AG08395 (cell line): ENCODE results near the gene EPHA8.

Source experiments
- DNase-seq: peaks from one replicate; pipeline ENCODE4 v3.0.0; 2012; ENCODE audit warnings: mixed read lengths, low spot score

The EPHA8 gene

DNA sequence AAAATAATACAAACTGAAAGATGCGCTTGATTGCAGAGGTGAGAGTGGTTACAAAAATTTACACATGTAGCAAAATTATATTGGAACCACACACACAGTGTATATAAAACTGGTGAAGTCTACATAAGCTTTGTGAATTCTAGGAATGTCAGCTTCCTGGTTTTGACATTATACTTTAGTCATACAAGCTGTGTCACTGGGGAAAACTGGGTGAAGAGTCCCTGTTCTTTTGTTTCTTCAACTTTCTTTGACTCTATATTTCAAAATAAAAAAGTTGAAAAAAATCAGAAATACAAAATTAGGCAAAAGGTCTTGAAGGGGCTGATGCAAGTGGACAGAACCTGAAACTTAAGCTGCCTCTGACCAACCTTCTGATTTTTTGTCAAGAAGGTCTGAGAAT is 83.1 kb downstream of the EPHA8 start:
- DNase-seq: no peak

DNA sequence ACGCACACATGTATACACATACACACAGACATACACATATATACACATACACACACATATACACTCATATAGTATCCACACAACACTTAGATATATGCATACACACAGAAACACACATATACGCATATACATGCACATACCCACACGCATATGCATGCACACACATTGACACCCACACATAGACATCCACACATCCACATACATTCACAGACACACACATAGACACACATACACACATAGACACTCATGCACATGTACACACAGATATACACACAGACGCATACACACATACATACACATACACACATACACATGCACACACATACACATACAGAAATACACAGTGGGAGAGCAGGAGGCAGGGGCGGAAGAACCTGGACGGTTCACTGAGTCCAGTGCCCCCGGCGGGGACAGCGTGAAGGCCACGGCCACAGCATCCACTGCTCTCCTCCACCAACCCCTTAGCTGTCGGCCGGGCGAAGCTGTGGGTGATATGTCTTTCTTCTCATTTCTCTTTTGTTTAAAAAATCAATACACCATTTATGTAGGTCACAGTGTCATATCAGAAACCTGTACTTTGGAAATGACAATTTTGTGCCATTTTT is 86.9 kb downstream of the EPHA8 start:
- no peak for DNase-seq

DNA sequence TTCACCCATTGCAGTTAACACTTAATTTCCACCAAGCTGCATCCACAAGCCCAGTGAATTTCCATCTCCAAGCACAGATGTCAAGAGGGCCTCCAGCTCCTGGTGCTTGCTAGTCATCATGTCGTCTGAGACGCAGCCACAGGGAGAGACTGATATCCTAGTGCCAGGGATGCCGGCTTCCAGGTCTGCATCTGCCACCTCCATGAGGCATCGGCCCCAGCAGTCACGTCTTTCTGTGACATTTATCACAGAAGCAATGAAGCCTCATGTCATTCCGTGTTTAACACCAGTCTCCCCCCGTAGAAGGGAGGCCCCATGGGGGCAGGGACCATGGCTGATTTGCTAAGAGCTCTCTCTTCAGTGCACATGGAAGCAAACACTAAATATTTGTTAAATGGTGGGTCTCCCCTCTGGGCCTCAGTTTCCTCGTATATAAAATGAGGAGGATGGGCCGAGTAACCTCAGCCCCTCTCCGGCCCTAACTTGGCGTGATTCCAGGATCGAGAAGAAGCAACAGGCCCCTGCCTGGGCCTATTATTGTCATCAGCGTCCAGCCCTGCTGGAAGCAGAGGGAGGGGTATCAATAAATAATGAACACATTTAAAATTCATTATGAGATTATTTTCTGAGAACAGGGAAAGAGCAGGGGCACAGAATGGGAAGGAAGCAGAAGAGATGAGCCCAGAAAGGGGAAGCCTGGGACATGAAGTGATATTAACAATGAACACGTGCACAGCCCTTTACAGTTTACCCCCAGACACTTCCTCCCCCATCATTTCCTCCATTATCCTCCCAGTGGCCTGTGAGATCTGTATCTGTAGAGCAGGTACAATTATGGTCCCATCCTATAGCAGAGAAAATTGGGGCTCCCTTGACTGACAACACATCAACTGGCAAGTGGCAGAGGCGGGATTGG is 88.9 kb downstream of the EPHA8 start:
- no peak for DNase-seq

DNA sequence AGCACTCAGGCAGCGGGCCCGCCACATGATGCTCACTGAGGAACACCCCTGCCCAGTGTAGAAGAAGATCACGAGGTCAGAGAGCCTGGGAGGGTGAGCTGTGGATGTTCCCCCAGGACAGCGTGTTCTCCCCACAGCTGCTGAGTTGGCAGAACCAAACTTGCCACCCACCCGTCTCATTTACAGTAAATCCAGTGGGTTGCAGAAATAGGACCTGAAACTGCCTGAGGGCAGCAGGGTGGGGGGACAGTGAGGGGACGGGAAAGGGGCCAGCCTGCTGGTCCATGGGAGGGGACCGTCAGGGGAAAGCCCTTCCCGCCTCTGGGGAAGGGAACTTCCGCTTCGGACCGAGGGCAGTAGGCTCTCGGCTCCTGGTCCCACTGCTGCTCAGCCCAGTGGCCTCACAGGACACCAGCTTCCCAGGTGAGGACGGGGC is 89.6 kb downstream of the EPHA8 start, which contains the start of gene C1QB:
C1QB (plus strand) TSS at position 356 of the 436 bp plus-strand sequence. CDS start 6,227 bp downstream, outside the sequence.
- DNase-seq: no peak
